Esophagus muscularis mucosa (tissue), 4 donors: ENCODE measurements around the gene SORCS2.

Experiments used
- EP300 ChIP-seq: sonication (generic); formaldehyde crosslinking; IDR thresholded peaks from one replicate; pipeline ENCODE4 v1.6.1; 2017; ENCODE audit warnings: antibody characterized with exemption
- POLR2AphosphoS5 ChIP-seq, 2 donors: sonication (generic); formaldehyde crosslinking; IDR thresholded peaks; one replicate each; pipeline ENCODE4 v1.6.1; 2017; ENCODE audit warnings: antibody characterized with exemption in 2 of 2
- TF ChIP-seq, protein P1 (sequence below), 3 experiments: fragments of 200-600 bp in 2 of 3; fragments of 450-650 bp in 1 of 3; sonication (generic) in 2 of 3; IDR thresholded peaks; one replicate each; pipeline ENCODE4 v1.5.1; 2017 to 2019; ENCODE audit warnings: antibody characterized with exemption in 3 of 3, mild to moderate bottlenecking in 2 of 3, moderate library complexity in 1 of 3

- TF ChIP-seq POLR2AphosphoS5 (IDR thresholded peaks at IDR 0.05) (no peak), EP300 (no peak)
- TF ChIP-seq, protein P1, sequence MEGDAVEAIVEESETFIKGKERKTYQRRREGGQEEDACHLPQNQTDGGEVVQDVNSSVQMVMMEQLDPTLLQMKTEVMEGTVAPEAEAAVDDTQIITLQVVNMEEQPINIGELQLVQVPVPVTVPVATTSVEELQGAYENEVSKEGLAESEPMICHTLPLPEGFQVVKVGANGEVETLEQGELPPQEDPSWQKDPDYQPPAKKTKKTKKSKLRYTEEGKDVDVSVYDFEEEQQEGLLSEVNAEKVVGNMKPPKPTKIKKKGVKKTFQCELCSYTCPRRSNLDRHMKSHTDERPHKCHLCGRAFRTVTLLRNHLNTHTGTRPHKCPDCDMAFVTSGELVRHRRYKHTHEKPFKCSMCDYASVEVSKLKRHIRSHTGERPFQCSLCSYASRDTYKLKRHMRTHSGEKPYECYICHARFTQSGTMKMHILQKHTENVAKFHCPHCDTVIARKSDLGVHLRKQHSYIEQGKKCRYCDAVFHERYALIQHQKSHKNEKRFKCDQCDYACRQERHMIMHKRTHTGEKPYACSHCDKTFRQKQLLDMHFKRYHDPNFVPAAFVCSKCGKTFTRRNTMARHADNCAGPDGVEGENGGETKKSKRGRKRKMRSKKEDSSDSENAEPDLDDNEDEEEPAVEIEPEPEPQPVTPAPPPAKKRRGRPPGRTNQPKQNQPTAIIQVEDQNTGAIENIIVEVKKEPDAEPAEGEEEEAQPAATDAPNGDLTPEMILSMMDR (IDR thresholded peaks at IDR 0.05) = no peak
Observed at GRCh38 chr4:7778510-7779431, 586.4 kb downstream of the SORCS2 start.
